Amniotic epithelial cell (primary cell): Measurements from ENCODE around the gene RNF182.
A peak's percentile ranks its signal among the peaks of the same experiment; 100 is the strongest.
"Not testable (repeated sequence)": the region's sequence is repeated elsewhere in the genome, so short reads cannot be mapped to it uniquely, and the experiment has no call there.

Experiments
- DNase-seq: peaks from one replicate; pipeline ENCODE4 v3.0.0-alpha.2; 2010; ENCODE audit warnings: low read depth

Gene RNF182

GRCh38 chr6:14001329-14002012 is 76.7 kb downstream of the RNF182 start:
- peak; percentile 95 for DNase-seq

DNA sequence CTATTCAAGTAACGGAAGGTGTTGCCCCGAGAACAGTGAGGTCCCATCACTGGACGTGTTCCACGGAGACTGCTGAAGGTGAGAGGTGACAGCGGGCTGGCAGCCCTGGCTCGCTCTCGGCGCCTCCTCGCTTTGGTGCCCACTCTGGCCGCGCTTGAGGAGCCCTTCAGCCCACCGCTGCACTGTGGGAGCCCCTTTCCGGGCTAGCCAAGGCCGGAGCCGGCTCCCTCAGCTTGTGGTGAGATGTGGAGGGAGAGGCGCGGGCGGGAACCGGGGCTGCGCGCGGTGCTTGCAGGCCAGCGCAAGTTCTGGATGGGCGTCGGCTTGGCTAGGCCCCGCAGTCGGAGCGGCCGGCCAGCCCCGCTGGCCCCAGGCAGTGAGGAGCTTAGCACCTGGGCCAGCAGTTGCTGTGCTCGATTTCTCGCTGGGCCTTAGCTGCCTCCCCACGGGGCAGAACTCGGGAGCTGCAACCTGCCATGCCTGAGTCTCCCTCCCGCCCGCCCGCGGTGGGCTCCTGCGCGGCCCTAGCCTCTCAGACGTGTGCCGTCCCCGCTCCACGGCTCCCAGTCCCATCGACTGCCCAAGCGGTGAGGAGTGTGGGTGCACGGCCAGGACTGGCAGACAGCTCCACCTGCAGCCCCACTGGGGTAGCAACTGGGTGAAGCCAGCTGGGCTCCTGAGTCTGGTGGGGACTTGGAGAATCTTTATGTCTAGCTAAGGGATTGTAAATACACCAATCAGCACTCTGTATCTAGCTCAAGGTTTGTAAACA is 77.6 kb downstream of the RNF182 start:
- DNase-seq, result no peak

- no peak for DNase-seq
These were observed 79.5 kb downstream of the RNF182 start for GRCh38 chr6:14004258-14004657.

DNA sequence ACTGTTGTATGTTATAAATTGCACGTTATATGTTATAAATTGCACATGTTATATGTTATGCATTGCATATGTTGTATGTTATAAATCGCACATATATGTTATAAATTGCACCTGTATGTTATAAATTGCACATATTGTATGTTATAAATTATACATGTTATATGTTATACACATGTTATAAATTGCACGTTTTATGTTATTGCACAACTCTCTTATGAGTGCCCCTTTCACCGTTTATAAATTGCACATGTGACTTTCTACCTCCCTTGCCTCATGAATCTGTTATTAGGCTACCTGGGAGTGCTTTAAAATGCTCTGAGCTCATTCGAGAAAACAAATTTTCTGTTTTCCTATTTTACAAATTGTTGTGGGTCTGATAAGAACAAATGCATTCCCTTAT is 84.1 kb downstream of the RNF182 start:
- no peak for DNase-seq

- DNase-seq, result no peak
These were observed 84.7 kb downstream of the RNF182 start for GRCh38 chr6:14009431-14009830.

DNA sequence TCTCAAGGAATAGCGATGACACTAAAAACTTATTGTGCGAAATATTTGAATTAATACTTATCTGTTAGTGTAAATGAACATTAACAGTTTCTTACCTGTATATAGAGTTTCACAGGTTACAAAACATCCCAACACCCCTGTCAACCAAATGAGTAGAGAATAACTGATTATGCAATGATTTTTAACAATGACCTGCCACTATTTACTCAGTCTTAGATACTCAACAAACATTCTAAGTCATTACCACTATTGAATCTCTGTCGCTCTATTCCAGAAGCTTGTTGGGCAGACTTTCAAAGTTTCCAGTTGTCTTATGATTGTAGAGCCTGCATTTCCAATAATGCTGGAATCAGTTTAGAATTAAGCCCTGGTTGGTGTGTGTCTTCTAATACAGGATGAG is 85.5 kb downstream of the RNF182 start:
- no peak for DNase-seq

- DNase-seq, result no peak
These were observed 87.7 kb downstream of the RNF182 start for GRCh38 chr6:14012313-14013030.

DNA sequence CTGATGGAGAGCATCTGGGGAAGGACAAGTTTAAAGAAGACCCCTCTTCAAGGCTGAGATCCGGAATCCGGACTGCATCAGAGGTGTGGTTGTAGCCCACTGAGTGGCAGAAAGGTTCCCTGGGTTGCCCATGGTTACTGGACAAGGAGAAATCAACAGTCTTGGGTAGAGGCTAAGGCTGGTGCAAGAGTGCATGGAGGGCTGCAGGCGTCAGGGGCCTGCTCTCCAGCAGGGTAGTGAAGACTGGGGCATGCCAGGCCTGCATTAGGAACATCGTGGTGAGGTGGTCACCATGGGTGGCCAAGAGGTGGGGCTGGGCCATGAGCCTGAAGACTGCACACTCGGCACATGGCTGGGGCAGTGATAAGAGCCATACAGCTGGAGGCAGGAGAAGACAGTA is 91.2 kb downstream of the RNF182 start:
- no peak for DNase-seq

DNA sequence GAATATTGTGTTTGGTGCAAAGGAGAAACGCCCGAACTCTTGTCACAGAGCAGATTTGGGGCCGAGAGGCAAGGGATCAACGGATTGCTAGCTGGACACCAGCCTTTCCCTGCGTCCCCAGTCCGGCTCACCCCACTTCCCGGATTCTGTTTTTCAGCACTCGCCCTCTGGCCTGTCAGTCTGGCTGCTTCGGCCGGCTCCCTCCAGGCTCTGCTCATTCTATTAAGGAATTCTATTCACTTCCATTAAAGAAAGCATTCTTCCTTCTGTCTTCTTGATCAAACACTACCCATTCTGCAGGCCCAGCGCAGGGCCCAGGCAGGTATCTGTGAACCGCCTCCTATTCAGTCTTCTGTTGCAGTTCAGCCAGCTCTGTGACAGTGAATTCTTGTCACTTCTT is 91.7 kb downstream of the RNF182 start:
- DNase-seq, result no peak

DNA sequence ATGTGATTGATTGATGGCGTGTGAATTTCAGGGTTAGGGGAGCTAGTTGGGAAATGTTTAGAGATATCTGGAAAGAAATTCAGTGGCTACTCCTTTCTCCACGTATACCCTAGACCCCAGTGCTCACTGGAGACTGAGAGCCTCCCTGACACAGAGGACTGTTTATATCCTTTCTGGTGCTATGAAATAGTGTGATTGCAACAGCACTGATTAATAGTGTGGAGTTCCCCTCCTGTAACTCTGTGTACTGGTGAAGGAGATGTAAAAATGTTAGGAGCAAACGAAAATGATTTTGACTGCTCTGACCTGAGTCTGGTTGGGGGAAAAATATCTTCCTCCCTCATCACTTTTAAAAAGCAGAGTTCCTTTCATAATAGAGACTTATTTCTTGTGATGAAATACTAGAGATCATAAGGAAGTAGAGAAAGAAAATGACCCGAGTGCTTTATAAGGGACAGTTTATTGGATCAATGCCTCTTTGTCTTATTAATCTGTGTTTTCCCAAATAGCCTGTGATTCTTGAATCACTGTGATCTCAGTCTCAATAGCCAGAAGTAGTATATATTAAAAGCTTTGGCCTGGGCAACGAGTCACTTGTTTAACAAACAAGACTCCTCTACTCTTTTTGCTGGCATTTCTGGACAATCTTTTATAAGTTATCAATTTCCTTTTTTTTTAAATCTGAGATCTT is 92.3 kb downstream of the RNF182 start:
- DNase-seq, result peak; percentile 59

- no peak for DNase-seq
These were observed 93.1 kb downstream of the RNF182 start for GRCh38 chr6:14017626-14018475.

DNA sequence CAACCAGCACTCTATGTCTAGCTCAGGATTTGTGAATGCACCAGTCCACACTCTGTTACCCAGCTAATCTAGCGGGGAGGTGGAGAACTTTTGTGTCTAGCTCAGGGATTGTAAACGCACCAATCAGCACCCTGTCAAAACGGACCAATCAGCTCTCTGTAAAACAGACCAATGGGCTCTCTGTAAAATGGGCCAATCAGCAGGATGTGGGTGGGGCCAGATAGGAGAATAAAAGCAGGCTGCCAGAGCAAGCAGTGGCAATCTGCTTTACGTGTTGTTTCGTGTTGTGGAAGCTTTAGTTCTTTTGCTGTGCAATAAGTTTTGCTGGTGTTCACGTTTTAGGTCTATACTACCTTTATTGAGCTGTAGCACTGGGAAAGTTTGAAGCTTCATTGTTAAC is 93.8 kb downstream of the RNF182 start:
- DNase-seq, result not testable (repeated sequence)

DNA sequence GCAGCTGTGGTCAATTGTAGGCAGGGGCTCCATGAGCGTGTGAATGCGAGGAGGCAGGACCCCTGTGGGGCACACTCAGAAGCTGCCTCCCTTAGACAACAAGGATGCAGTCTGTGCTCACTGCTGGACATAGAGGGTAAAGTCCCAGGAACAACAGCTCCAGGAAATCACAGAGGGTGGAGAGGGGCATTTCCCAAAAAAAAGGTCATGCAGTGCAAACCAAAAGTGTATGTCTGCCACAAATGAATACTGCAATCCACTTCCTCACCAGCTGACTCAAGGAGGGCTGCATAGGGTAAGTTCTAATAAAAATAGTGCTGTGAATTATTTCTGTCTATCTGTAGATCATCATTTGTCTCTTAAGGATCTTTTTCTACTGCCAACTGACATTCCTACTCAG is 95.8 kb downstream of the RNF182 start:
- DNase-seq, result no peak

GRCh38 chr6:14021449-14021848 is 96.7 kb downstream of the RNF182 start:
- no peak for DNase-seq

DNA sequence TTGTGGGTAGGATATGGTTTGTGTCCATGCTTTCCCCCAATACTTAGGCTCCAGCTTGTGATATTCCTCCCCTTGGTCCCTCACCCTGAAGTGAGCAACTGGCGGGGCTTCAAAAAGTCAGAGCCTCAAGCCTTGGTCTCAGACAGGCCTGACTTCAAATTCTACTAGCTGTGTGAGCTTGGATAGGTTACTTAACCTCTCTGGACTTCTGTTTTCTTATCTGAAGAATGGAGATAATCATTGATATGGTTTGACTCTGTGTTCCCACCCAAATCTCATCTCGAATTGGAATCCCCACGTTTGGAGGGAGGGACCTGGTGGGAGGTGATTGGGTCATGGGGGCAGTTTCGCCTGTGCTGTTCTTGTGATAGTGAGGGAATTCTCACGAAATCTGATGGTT is 97.9 kb downstream of the RNF182 start:
- DNase-seq, result no peak

- DNase-seq, result no peak
These were observed 99.1 kb downstream of the RNF182 start for GRCh38 chr6:14023855-14024254.

DNA sequence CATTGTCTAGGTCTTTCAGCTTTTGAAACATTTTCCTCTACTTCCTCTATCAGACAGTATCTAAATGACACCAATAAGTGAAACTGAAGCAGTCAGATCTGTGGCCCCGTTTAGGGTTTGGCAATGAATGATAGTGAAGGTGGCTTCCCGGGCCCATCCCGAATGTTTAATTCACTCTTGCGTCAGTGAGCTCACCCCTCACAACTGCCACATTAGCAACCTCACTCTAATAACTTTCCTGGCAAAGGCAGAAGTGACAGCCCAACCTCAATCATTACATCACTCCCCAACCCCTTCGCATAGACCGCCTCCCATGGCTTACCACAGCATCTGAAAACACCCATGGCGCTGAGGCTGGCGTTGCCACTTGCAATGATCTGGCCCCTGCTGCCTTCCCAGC is 100.4 kb downstream of the RNF182 start:
- DNase-seq, result no peak

GRCh38 chr6:14026831-14027539 is 102.2 kb downstream of the RNF182 start:
- DNase-seq, result no peak

- DNase-seq, result no peak
These were observed 103.9 kb downstream of the RNF182 start for GRCh38 chr6:14028631-14029030.

DNA sequence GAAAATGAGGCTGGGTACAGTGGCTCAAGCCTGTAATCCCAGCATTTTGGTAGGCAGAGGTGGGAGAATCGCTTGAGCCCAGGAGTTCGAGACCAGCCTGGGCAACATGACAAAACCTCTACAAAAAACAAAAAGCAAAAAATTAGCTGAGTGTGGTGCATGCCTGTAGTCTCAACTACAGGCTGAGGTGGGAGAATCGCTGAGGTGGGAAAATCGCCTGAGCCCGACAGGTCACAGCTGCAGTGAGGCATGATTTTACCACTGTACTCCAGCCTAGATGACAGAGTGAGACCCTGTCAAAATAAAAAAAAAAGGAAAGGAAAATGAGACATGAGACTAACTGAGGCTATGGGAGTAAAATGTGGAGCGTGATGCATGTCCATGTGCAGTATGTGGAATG is 104.9 kb downstream of the RNF182 start:
- DNase-seq, result no peak
